Measurements from ENCODE around the gene ANKRA2. TPM values are rescaled to one million over a fixed set of nuclear protein-coding genes. Genes with fewer than 3 reads are reported as not detected.

Gene ANKRA2
- total RNA-seq, 2 donors from 2014 or later: 14.2 to 20.5 TPM

DNA sequence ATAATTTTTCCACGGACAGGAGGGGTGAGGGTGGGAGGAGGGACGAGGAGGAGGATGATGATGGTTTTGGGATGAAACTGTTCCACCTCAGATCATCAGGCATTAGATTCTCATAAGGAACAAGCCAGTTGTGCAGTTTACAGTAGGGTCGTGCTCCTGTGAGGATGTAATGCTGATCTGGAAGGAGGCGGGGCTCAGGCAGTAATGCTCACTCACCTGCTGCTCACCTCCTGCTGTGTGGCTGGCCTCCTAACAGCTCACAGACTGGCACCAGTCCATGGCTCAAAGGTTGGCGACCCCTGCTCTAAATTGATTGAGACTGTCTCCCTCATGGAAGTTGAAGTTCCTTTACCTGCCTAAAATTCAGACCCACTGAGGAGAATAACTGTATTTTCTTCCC is 33.2 kb downstream of the ANKRA2 start:
- H3K4me3 ChIP-seq (ENCODE audit: low read length): peak overlapping the region; percentile 74
- Mint-ChIP-seq H3K4me3 (no peak overlapping the region), H3K9me3 (peaks cover 49% of the 10 kb centered on the region), H3K27me3 (ENCODE audit: insufficient read depth) (peaks cover 2% of the 10 kb centered on the region), H3K36me3 (ENCODE audit: low read depth) (peaks cover 5% of the 10 kb centered on the region), H3K4me1 (no peaks in the 10 kb centered on the region), H3K27ac (no peak overlapping the region)
- H3K9me3 ChIP-seq (ENCODE audit: control insufficient read depth, low read length): peaks cover 56% of the 10 kb centered on the region
- no peak overlapping the region for H3K9ac ChIP-seq (ENCODE audit: extremely low read depth, low read length, poor library complexity, severe bottlenecking)
- 88 to 93% methylated on average over 3 to 5 of the region's 5 CpGs for WGBS, 2 experiments (ENCODE audit: insufficient coverage in 1 of 2, insufficient read length in 1 of 2)
- no peak for TF ChIP-seq CTCF (conservative IDR thresholded peaks at IDR 0.05)
- H3K27me3 ChIP-seq (ENCODE audit: control insufficient read depth, insufficient read depth, low read length, poor library complexity, severe bottlenecking): no peaks in the 10 kb centered on the region
- no peak for DNase-seq
- H3K27ac ChIP-seq (ENCODE audit: low read depth, low read length): no peak overlapping the region
- no peaks in the 10 kb centered on the region for H3K4me1 ChIP-seq (ENCODE audit: control insufficient read depth, insufficient read depth, low read length)
- no peaks in the 10 kb centered on the region for H3K36me3 ChIP-seq (ENCODE audit: control insufficient read depth, insufficient read depth, low read length)

- H3K27ac Mint-ChIP-seq: no peak overlapping the region
- 93 to 100% methylated on average over 1 of the region's 1 CpG for WGBS, 2 experiments (ENCODE audit: insufficient coverage in 1 of 2, insufficient read length in 1 of 2)
Observed at GRCh38 chr5:73531356-73531755, 34.1 kb downstream of the ANKRA2 start.

DNA sequence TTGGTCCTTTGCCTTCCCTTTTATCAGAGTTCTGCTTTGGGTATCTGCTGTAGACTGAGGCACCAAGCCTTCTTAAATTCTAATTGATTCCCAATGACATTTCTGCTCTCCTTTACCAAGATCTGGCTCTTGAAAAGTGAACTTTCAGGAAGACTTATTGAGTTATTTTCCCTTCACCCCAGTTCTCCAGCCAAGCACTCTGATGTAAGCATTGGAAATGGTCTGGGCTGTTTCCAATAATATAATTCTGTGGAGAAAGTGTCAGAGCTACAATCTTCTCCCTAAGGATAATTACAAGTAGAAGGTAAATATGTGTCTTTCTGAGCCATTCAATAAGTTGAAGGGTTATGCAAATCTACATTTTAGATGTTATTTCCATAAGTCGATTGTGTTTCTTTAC is 36.4 kb downstream of the ANKRA2 start:
- Histone ChIP-seq H3K4me1 (ENCODE audit: control insufficient read depth, insufficient read depth, low read length) (no peaks in the 10 kb centered on the region), H3K27me3 (ENCODE audit: control insufficient read depth, insufficient read depth, low read length, poor library complexity, severe bottlenecking) (no peaks in the 10 kb centered on the region), H3K27ac (ENCODE audit: low read depth, low read length) (no peak overlapping the region), H3K9ac (ENCODE audit: extremely low read depth, low read length, poor library complexity, severe bottlenecking) (no peak overlapping the region), H3K36me3 (ENCODE audit: control insufficient read depth, insufficient read depth, low read length) (no peaks in the 10 kb centered on the region), H3K4me3 (ENCODE audit: low read length) (no peak overlapping the region), H3K9me3 (ENCODE audit: control insufficient read depth, low read length) (peaks cover 33% of the 10 kb centered on the region)
- Mint-ChIP-seq H3K4me1 (no peaks in the 10 kb centered on the region), H3K36me3 (ENCODE audit: low read depth) (peaks cover 5% of the 10 kb centered on the region), H3K4me3 (no peak overlapping the region), H3K27me3 (ENCODE audit: insufficient read depth) (no peaks in the 10 kb centered on the region), H3K27ac (no peak overlapping the region), H3K9me3 (peaks cover 30% of the 10 kb centered on the region)
- WGBS, 2 experiments (ENCODE audit: insufficient coverage in 1 of 2, insufficient read length in 1 of 2): 100% methylated on average over 1 of the region's 1 CpG; no CpG with 5 or more reads in 1 of the 2 experiments
- no peak for TF ChIP-seq CTCF (conservative IDR thresholded peaks at IDR 0.05)
- DNase-seq: no peak

More at GRCh38 chr5:73531356-73531755, 34.1 kb downstream of the ANKRA2 start:
- no peak for DNase-seq
- Mint-ChIP-seq H3K4me3 (no peak overlapping the region), H3K9me3 (peaks cover 49% of the 10 kb centered on the region), H3K4me1 (no peaks in the 10 kb centered on the region), H3K27me3 (ENCODE audit: insufficient read depth) (peaks cover 2% of the 10 kb centered on the region), H3K36me3 (ENCODE audit: low read depth) (peaks cover 5% of the 10 kb centered on the region)
- Histone ChIP-seq H3K36me3 (ENCODE audit: control insufficient read depth, insufficient read depth, low read length) (no peaks in the 10 kb centered on the region), H3K27ac (ENCODE audit: low read depth, low read length) (no peak overlapping the region), H3K4me1 (ENCODE audit: control insufficient read depth, insufficient read depth, low read length) (no peaks in the 10 kb centered on the region), H3K27me3 (ENCODE audit: control insufficient read depth, insufficient read depth, low read length, poor library complexity, severe bottlenecking) (no peaks in the 10 kb centered on the region), H3K9me3 (ENCODE audit: control insufficient read depth, low read length) (peaks cover 53% of the 10 kb centered on the region), H3K4me3 (ENCODE audit: low read length) (peak overlapping the region; percentile 54), H3K9ac (ENCODE audit: extremely low read depth, low read length, poor library complexity, severe bottlenecking) (no peak overlapping the region)
- no peak for TF ChIP-seq CTCF (conservative IDR thresholded peaks at IDR 0.05)
